IMR-90 (cell line): ENCODE results near the gene KEAP1. TPM values are rescaled to one million over a fixed set of nuclear protein-coding genes. Genes with fewer than 3 reads are reported as not detected.
A peak's percentile ranks its signal among the peaks of the same experiment; 100 is the strongest.

ENCODE experiments used
- ATAC-seq: fragments of 200-7000 bp; cut with Tn5 transposase; 2 replicates; pipeline ENCODE4 v1.9.1; 2020; ENCODE audit warnings: low read depth, mild to moderate bottlenecking, moderate library complexity
- BruUV-seq: library from RNA; stranded (reverse); fragments of 400-500 nt; replicated peaks from 2 replicates; lab custom pipeline; 2021; lab: Mats Ljungman, UMichigan
- CTCF ChIA-PET: fragments of 300-600 bp; formaldehyde crosslinking; extraction: SDS; loops from one replicate; lab custom pipeline; 2021; ENCODE audit warnings: antibody characterized with exemption; lab: Yijun Ruan, JAX
- POLR2A ChIA-PET: fragments of 300-600 bp; sonication (Branson Sonifier 250); formaldehyde crosslinking; loops from one replicate; lab custom pipeline; 2022; ENCODE audit warnings: antibody characterized with exemption; ENCODE audit not compliant: unreplicated experiment; lab: Charles Lee
- DNase-seq: peaks from one replicate; pipeline ENCODE4 v3.0.0; 2013
- H2AFZ ChIP-seq: replicated peaks from 2 replicates; pipeline ENCODE3; 2013; ENCODE audit warnings: low read length, mild to moderate bottlenecking; ENCODE audit not compliant: poor library complexity
- H2AK5ac ChIP-seq: 2 replicates; pipeline ENCODE4 v1.6.1; 2013; ENCODE audit warnings: low read depth, low read length, inconsistent platforms
- H2AK9ac ChIP-seq: replicated peaks from 2 replicates; pipeline ENCODE3; 2013; ENCODE audit warnings: mild to moderate bottlenecking, low read depth, low read length, moderate library complexity; ENCODE audit not compliant: poor library complexity
- H2BK120ac ChIP-seq: 2 replicates; pipeline ENCODE4 v1.6.1; 2013; ENCODE audit warnings: low read depth, low read length, inconsistent platforms
- H2BK15ac ChIP-seq: 3 replicates; pipeline ENCODE4 v1.6.1; 2013; ENCODE audit warnings: low read depth, low read length, inconsistent platforms
- H2BK20ac ChIP-seq: 2 replicates; pipeline ENCODE4 v1.6.1; 2013; ENCODE audit warnings: low read depth, mild to moderate bottlenecking, inconsistent platforms, low read length, moderate library complexity
- H2BK5ac ChIP-seq: 2 replicates; pipeline ENCODE4 v1.6.1; 2013; ENCODE audit warnings: mild to moderate bottlenecking, low read depth, low read length, inconsistent platforms; ENCODE audit not compliant: poor library complexity, severe bottlenecking
- H3K14ac ChIP-seq: replicated peaks from 2 replicates; pipeline ENCODE4 v1.6.1; 2013; ENCODE audit warnings: low read depth, low read length, inconsistent platforms
- H3K18ac ChIP-seq: 2 replicates; pipeline ENCODE4 v1.6.1; 2013; ENCODE audit warnings: low read depth, low read length, control low read depth
- H3K23ac ChIP-seq: 2 replicates; pipeline ENCODE4 v1.6.1; 2013; ENCODE audit warnings: low read depth, low read length, inconsistent platforms
- H3K27ac ChIP-seq: 2 replicates; pipeline ENCODE4 v1.5.1; 2013; ENCODE audit warnings: mild to moderate bottlenecking, control low read depth, low read length; ENCODE audit not compliant: insufficient read depth
- H3K27me3 ChIP-seq: 2 replicates; pipeline ENCODE4 v1.6.1; 2013; ENCODE audit warnings: low read length; ENCODE audit not compliant: control insufficient read depth, insufficient read depth
- H3K36me3 ChIP-seq: 2 replicates; pipeline ENCODE4 v1.6.1; 2013; ENCODE audit warnings: low read length, mixed read lengths; ENCODE audit not compliant: control insufficient read depth, insufficient read depth
- H3K4ac ChIP-seq: 2 replicates; pipeline ENCODE4 v1.6.1; 2013; ENCODE audit warnings: low read depth, low read length, inconsistent platforms
- H3K4me1 ChIP-seq: 2 replicates; pipeline ENCODE4 v1.6.1; 2013; ENCODE audit warnings: low read length, mixed read lengths; ENCODE audit not compliant: control insufficient read depth, insufficient read depth
- H3K4me2 ChIP-seq: 2 replicates; pipeline ENCODE4 v1.6.1; 2013; ENCODE audit warnings: low read depth, mild to moderate bottlenecking, control low read depth, low read length, moderate library complexity
- H3K4me3 ChIP-seq: 2 replicates; pipeline ENCODE4 v1.5.1; 2013; ENCODE audit warnings: low read depth, mild to moderate bottlenecking, control low read depth, low read length, moderate library complexity; ENCODE audit not compliant: insufficient read depth
- H3K56ac ChIP-seq: 2 replicates; pipeline ENCODE4 v1.6.1; 2013; ENCODE audit warnings: low read length, inconsistent platforms; ENCODE audit not compliant: insufficient read depth; ENCODE audit errors: extremely low read depth
- H3K79me1 ChIP-seq, 2 experiments: 2 replicates each; pipeline ENCODE4 v1.6.1; 2013; ENCODE audit warnings: low read length in 2 of 2, inconsistent platforms in 1 of 2, low read depth in 1 of 2
- H3K9ac ChIP-seq: 2 replicates; pipeline ENCODE4 v1.6.1; 2013; ENCODE audit warnings: low read depth, low read length, control low read depth
- H3K9me1 ChIP-seq: 2 replicates; pipeline ENCODE4 v1.6.1; 2013; ENCODE audit warnings: low read length, inconsistent platforms; ENCODE audit not compliant: insufficient read depth
- H3K9me3 ChIP-seq: 2 replicates; pipeline ENCODE4 v1.6.1; 2013; ENCODE audit warnings: low read length; ENCODE audit not compliant: control insufficient read depth, insufficient read depth
- H4K20me1 ChIP-seq: 2 replicates; pipeline ENCODE4 v1.6.1; 2013; ENCODE audit warnings: low read length, inconsistent platforms; ENCODE audit not compliant: insufficient read depth
- H4K5ac ChIP-seq: 2 replicates; pipeline ENCODE4 v1.6.1; 2013; ENCODE audit warnings: mild to moderate bottlenecking, low read depth, low read length, control low read depth
- H4K8ac ChIP-seq, 2 experiments: 2 replicates each; pipeline ENCODE4 v1.6.1; 2013; ENCODE audit warnings: low read depth in 2 of 2, low read length in 2 of 2, control low read depth in 1 of 2, inconsistent platforms in 1 of 2
- H4K91ac ChIP-seq: 2 replicates; pipeline ENCODE4 v1.6.1; 2013; ENCODE audit warnings: low read depth, low read length, inconsistent platforms; ENCODE audit not compliant: insufficient read depth
- BHLHE40 ChIP-seq: fragments of 150-350 bp; IDR thresholded peaks from 2 replicates; pipeline ENCODE4 v1.6.1; 2016; ENCODE audit warnings: mild to moderate bottlenecking, low read depth, low read length
- CHD1 ChIP-seq: IDR thresholded peaks from 2 replicates; pipeline ENCODE4 v1.6.1; 2012; ENCODE audit warnings: low read depth, low read length, improper control_type of control experiment
- MAFK ChIP-seq: IDR thresholded peaks from 2 replicates; pipeline ENCODE4 v1.6.1; 2012; ENCODE audit warnings: low read depth, low read length, improper control_type of control experiment
- MAZ ChIP-seq: IDR thresholded peaks from 2 replicates; pipeline ENCODE4 v1.6.1; 2012; ENCODE audit warnings: low read depth, mild to moderate bottlenecking, low read length, improper control_type of control experiment, moderate library complexity, borderline replicate concordance
- MXI1 ChIP-seq: IDR thresholded peaks from 2 replicates; pipeline ENCODE4 v1.6.1; 2012; ENCODE audit warnings: low read depth, mild to moderate bottlenecking, low read length, moderate library complexity, borderline replicate concordance
- NFE2L2 ChIP-seq: fragments of 150-350 bp; IDR thresholded peaks from 2 replicates; pipeline ENCODE4 v1.6.1; 2016; ENCODE audit warnings: low read depth, mild to moderate bottlenecking, low read length
- RAD21 ChIP-seq: IDR thresholded peaks from 2 replicates; pipeline ENCODE4 v1.6.1; 2012; ENCODE audit warnings: low read length, improper control_type of control experiment
- SMC3 ChIP-seq: fragments of 150-350 bp; IDR thresholded peaks from 2 replicates; pipeline ENCODE4 v1.6.1; 2016; ENCODE audit warnings: low read depth, mild to moderate bottlenecking, antibody characterized with exemption, low read length, moderate library complexity
- WGBS, 2 experiments: methylation state at CpG; one replicate each; pipeline versions ENCODE4 v1.1.5 to v1.1.7; 2013; ENCODE audit warnings: missing lambda C conversion rate in 2 of 2; ENCODE audit not compliant: insufficient read length in 1 of 2; ENCODE audit errors: extremely low coverage in 2 of 2; 5-methylcytosine and 5-hydroxymethylcytosine counted together
- dilution Hi-C: fragments of 300-500 bp; cut with HindIII; formaldehyde crosslinking; loops from one replicate; pipeline ENCODE4 v1.14.3; 2018; ENCODE audit warnings: low sequenced_read_pairs; ENCODE audit not compliant: unreplicated experiment
- in situ Hi-C: fragments of 300-500 bp; cut with MboI; formaldehyde crosslinking; loops from 3 replicates; pipeline ENCODE4 v1.14.3; 2019; ENCODE audit warnings: low sequenced_read_pairs, inconsistent platforms, mixed read lengths
- intact Hi-C: fragments of 100-400 bp; cut with micrococcal nuclease; formaldehyde crosslinking; loops from 2 replicates; pipeline ENCODE4 v1.10.0; 2022
- polyA plus RNA-seq, 3 experiments: library from polyadenylated mRNA; depleted of rRNA; stranded (reverse); fragments of >200 nt; gene quantifications; 2 replicates each; pipeline ENCODE4 v1.2.3, GENCODE V29; 2012; ENCODE audit warnings: low replicate concordance in 1 of 3
- total RNA-seq: library from RNA; depleted of rRNA; stranded (reverse); fragments of >200 nt; gene quantifications from 2 replicates; pipeline ENCODE4 v1.2.3, GENCODE V29; 2012
- TF ChIP-seq, protein P1 (sequence below): fragments of 150-350 bp; IDR thresholded peaks from 2 replicates; pipeline ENCODE4 v1.6.1; 2016; ENCODE audit warnings: low read depth, mild to moderate bottlenecking, low read length, moderate library complexity, borderline replicate concordance
- TF ChIP-seq, protein P2 (sequence below): conservative IDR thresholded peaks from 2 replicates; pipeline ENCODE4 v1.5.1; 2012; ENCODE audit warnings: mild to moderate bottlenecking, low read depth, low read length, improper control_type of control experiment

KEAP1 gene
- total and polyA plus RNA-seq, 2 of the 4 experiments (the other 2 are of a cell fraction), result 63.4 to 81.6 TPM

DNA sequence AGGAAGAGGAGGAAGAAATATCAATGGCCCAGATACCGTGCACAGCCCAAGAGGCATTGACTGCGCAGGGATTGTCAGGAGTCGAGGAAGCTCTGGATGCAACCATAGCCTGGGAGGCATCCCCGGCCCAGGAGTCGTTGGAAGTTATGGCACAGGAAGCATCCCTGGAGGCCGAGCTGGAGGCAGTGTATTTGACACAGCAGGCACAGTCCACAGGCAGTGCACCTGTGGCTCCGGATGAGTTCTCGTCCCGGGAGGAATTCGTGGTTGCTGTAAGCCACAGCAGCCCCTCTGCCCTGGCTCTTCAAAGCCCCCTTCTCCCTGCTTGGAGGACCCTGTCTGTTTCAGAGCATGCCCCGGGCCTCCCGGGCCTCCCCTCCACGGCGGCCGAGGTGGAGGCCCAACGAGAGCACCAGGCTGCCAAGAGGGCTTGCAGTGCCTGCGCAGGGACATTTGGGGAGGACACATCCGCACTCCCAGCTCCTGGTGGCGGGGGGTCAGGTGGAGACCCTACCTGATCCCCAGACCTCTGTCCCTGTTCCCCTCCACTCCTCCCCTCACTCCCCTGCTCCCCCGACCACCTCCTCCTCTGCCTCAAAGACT is 36.0 kb downstream of the KEAP1 start:
- Histone ChIP-seq H2BK120ac (no peak overlapping the region), H2BK15ac (no peak overlapping the region), H3K56ac (no peak overlapping the region), H2BK20ac (no peak overlapping the region), H3K79me1 (no peaks in the 10 kb centered on the region), H4K20me1 (no peaks in the 10 kb centered on the region), H3K4ac (no peak overlapping the region), H3K18ac (no peak overlapping the region), H3K27me3 (no peaks in the 10 kb centered on the region), H2AFZ (peak overlapping the region; percentile 23), H2BK5ac (no peak overlapping the region), H3K23ac (no peak overlapping the region), H2AK9ac (no peak overlapping the region), H3K4me1 (no peaks in the 10 kb centered on the region), H3K36me3 (peaks cover 16% of the 10 kb centered on the region), H3K14ac (no peak overlapping the region), H4K8ac (no peak overlapping the region), H3K4me2 (no peak overlapping the region), H3K4me3 (no peak overlapping the region), H3K9ac (no peak overlapping the region), H3K27ac (no peak overlapping the region), H2AK5ac (no peak overlapping the region), H3K9me3 (no peaks in the 10 kb centered on the region), H4K5ac (no peak overlapping the region), H3K9me1 (no peaks in the 10 kb centered on the region), H4K91ac (no peak overlapping the region)
- no peak for ATAC-seq
- in situ Hi-C loops (no loop called here), intact Hi-C loops (no loop called here), dilution Hi-C loops (no loop called here)
- DNase-seq, result no peak
- BruUV-seq, result TSS peak; percentile 62
- WGBS, 2 experiments, result 78% methylated on average over 6 of the region's 20 CpGs; no CpG with 5 or more reads in 1 of the 2 experiments
- CTCF ChIA-PET, result interaction anchor here (0.6 kb wide), 1 partner anchor 142 kb away, joined by 3 read pairs; no protein-coding TSS in a partner anchor
- POLR2A ChIA-PET, result no interaction called here
- no peak for TF ChIP-seq NFE2L2
- no peak for TF ChIP-seq MAFK
- TF ChIP-seq BHLHE40, result no peak
- TF ChIP-seq, protein P1, sequence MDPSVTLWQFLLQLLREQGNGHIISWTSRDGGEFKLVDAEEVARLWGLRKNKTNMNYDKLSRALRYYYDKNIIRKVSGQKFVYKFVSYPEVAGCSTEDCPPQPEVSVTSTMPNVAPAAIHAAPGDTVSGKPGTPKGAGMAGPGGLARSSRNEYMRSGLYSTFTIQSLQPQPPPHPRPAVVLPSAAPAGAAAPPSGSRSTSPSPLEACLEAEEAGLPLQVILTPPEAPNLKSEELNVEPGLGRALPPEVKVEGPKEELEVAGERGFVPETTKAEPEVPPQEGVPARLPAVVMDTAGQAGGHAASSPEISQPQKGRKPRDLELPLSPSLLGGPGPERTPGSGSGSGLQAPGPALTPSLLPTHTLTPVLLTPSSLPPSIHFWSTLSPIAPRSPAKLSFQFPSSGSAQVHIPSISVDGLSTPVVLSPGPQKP, result no peak
- no peak for TF ChIP-seq RAD21
- TF ChIP-seq MXI1, result no peak
- TF ChIP-seq, protein P2, sequence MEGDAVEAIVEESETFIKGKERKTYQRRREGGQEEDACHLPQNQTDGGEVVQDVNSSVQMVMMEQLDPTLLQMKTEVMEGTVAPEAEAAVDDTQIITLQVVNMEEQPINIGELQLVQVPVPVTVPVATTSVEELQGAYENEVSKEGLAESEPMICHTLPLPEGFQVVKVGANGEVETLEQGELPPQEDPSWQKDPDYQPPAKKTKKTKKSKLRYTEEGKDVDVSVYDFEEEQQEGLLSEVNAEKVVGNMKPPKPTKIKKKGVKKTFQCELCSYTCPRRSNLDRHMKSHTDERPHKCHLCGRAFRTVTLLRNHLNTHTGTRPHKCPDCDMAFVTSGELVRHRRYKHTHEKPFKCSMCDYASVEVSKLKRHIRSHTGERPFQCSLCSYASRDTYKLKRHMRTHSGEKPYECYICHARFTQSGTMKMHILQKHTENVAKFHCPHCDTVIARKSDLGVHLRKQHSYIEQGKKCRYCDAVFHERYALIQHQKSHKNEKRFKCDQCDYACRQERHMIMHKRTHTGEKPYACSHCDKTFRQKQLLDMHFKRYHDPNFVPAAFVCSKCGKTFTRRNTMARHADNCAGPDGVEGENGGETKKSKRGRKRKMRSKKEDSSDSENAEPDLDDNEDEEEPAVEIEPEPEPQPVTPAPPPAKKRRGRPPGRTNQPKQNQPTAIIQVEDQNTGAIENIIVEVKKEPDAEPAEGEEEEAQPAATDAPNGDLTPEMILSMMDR, result no peak
- no peak for TF ChIP-seq MAZ
- no peak for TF ChIP-seq CHD1
- TF ChIP-seq SMC3, result no peak
